VCaP (cell line): Measurements from ENCODE around the gene GRIK4.

ENCODE experiments used
- H3K27ac ChIP-seq: fragments of 450-650 bp; 2 replicates; pipeline ENCODE4 v1.5.1; 2017
- TF ChIP-seq, protein P1 (sequence below): fragments of 450-650 bp; conservative IDR thresholded peaks from 2 replicates; pipeline ENCODE4 v1.5.1; 2017; ENCODE audit warnings: mild to moderate bottlenecking, moderate library complexity

Gene GRIK4

DNA sequence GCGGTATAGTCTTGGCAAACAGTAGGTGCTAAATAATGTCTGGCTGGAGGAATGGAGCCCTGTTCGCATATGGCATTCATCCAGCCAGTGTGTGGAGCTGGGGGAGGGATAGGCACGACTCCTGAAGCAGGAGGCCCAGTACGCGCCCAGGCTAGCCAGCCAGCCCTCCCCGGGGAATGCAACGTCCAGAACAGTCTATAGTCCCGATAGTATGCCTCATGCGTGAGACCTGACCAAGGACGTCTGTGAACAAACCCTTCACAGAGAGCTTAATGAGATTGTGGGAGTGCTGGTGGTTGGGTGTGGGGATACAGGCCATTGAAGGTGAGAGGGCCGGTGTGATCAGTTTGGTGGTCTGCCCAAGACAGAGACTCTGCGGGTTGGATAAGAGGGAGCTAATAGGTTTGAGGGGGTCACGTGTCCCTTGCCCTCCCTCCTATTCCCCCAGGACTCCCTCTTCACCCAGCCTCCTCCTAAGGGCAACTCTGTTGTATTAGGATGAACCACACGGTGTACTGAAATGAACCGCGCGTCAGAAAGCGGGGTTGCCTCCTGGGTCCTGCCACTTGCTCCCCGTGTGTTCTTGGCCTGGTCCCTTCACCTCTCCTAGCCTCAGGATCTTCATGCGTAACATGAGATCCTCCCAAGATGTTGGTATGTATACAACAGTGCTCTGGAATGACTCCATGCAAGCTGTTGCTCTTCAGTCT lies 987 bp upstream of the GRIK4 start:
- TF ChIP-seq, protein P1, sequence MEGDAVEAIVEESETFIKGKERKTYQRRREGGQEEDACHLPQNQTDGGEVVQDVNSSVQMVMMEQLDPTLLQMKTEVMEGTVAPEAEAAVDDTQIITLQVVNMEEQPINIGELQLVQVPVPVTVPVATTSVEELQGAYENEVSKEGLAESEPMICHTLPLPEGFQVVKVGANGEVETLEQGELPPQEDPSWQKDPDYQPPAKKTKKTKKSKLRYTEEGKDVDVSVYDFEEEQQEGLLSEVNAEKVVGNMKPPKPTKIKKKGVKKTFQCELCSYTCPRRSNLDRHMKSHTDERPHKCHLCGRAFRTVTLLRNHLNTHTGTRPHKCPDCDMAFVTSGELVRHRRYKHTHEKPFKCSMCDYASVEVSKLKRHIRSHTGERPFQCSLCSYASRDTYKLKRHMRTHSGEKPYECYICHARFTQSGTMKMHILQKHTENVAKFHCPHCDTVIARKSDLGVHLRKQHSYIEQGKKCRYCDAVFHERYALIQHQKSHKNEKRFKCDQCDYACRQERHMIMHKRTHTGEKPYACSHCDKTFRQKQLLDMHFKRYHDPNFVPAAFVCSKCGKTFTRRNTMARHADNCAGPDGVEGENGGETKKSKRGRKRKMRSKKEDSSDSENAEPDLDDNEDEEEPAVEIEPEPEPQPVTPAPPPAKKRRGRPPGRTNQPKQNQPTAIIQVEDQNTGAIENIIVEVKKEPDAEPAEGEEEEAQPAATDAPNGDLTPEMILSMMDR = no peak
- H3K27ac ChIP-seq = no peak overlapping the region

DNA sequence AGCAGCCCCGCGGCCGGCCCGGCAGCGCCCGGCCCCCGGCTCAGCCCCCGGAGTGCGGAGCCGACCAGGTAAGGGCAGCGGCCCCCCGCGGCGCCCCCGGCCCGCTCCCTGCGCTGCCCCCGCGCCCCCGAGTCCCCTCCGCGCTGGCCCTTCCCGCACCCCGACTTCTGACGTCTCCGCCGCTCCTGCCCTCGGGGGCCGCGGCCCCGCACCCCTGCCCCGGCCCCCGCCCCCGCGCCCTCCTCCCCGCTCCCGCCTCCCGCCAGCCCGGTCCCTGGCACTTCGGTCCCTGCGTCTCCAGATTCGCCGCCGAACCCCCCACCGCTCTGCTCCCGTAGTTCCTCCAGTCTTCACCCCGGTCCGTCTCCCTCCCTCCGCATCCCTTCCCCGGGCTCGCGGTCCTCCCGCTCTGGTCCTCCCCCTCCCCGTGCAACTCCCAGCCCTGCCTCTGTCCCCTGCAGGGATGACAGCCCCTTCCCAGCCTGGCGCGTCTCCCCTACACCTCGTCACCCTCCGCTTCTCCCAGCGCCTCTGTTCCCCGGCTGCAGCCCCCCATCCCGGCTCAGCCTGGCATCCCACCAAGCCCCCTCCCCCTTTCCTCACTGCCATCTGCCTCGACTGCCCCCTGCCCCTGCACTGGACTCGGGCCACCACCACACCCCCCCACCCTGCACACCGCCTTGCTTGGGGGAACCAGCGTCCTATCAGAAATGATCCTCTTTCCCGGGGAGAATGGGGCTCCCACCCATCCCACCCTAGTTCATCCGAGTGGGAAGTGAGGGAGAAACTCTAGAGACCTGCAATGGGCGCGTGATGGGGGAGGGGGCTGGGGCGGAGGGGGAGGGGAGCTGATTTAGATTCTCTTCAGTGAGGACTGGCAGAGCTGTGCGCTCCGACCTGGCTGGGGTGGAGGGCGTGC lies 531 bp downstream of the GRIK4 start:
- peak overlapping the region; percentile 62; the same call in 1 of the 2 replicates for H3K27ac ChIP-seq
- TF ChIP-seq, protein P1 = no peak

DNA sequence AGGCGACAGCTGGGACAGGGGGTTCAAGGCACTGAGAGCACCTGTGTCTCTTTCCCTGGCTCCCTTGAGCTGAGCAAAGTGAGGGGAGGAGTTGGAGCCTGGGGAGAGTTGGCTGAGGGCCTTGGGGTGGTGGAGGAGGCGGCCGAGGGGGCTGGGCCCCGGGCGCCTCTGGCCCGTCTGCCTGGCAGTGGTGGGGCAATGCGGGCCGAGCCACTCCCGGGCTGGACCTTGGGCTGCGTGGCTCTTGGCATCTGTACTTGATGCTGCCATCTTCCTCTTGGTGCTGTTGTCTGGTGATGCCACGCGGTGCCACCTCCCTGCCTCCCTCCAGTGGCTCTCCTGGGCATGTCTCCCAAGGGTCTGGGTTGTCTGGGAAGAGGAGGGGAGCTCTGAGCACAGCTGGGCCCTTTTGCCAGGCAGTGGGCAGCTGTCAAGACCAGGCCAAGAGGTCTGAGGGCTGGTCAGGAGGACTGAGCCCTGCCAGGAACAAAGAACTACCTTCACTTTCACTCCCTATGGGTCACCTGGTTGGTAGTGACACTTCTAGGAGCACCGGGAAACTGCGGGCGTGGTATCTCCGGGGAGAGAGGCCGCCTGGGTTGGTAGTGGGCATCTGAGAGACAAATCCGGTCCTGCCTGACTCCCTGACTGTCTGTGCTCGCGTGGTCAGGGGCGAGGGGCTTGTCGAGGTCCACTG lies 1.3 kb downstream of the GRIK4 start:
- no peak overlapping the region for H3K27ac ChIP-seq
- TF ChIP-seq, protein P1 = peak; percentile 42

DNA sequence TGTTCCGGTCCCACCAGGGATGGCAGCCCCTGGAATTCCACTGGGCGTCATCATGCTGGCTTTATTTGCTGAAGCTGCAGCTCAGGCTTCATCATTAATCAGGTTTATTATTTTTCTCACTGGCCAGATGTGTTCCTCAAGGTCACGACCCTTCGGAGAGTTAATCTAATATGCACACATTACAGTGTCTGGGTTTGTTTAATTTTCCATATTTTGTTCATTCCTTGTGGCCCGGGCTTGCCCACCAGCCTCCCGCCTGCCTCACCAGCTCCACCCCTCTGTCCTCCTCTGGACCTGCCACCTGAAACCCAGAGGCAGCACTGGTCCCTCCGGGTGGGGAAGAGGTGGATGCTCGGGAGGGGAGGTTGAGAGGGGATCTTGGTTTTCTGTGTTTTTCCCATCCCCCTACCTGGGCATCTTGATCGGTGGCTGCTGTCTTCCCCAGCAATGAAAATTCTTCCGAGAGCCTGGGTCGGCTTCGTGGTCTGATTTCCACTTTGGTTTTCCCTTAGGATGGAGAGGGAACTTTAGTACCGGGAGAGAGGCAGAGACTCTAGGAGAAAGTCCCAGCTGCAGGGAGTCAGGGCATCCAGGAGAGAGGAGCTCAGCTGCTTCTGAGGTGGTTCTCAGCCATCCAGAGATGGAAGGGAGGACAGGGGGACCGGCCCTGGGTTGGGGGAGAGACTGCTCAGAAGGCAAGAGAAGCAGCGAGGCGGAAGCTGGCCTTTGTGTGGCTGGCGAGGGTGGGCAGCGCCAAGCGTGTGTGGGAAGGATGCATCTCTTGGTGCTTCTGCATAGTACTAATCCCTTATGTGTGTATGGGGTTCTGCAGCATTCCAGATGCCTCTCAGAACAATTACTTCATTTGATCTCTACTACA lies 2.1 kb downstream of the GRIK4 start:
- H3K27ac ChIP-seq = no peak overlapping the region
- TF ChIP-seq, protein P1 = no peak

DNA sequence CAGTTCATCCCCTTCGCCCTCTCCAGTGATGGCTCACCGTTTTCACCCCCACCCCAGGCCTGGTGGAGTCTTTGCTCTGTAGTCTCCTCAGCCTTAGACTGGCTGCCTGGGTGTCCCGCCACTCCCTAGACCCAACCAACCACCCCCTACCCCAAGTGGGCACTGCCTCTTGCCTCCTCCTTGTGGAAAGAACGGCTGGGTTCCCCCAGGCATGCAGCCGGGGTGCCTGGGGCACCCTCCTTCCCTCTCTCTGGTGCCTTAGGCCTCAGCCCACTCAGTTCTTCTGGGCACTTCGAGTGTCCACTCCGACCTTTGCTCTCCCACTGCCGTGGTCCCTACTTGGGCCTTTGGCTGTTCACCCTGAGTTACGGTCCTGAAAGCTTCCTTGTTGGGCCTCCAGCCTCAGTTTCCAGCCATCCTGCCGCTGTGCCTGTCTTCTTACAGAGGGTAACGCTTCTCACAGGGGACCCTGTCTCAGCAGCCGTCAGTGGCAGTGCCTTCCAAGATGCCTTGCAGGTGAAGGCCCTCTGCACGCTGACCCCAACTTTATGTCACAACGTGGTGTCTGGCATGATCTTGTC lies 3.1 kb downstream of the GRIK4 start:
- TF ChIP-seq, protein P1 = no peak
- no peak overlapping the region for H3K27ac ChIP-seq

DNA sequence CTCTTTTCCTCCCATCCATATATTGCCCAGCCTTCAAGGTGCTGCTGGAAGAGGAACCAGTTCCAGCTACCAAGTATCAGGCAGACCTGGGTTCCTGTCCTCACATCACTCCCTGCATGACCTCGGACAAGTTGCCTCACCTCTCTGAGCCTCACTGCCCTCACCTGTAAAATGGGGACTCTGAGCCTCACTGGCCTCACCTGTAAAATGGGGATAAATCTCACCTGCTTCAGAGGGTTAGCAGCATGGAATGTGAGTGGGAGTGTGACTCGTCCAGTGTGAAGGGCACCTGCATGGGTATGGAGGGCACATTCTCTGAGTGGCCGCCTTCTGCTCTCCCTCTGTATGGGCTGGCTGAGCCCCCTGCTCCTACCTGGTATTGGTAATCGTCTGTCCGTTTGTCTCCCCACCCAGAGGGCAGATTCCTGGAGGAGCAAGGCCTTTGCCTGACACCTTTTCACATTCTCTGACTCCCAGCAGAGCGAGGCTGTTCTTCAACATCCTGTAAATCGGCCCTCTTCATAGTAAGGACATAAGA lies 3.7 kb downstream of the GRIK4 start:
- TF ChIP-seq, protein P1 = no peak
- H3K27ac ChIP-seq = no peak overlapping the region
